HT1080 (cell line): ENCODE measurements around the gene PSMB11. TPM values are rescaled to one million over a fixed set of nuclear protein-coding genes. Genes with fewer than 3 reads are reported as not detected.

Experiments
- DNase-seq: peaks from one replicate; pipeline ENCODE4 v3.0.0-alpha.2; 2015; ENCODE audit warnings: low read depth
- total RNA-seq: library from RNA; depleted of rRNA; stranded (reverse); fragments of >200 nt; shearing (Covaris generic); gene quantifications from 2 replicates; pipeline ENCODE4 v1.2.3, GENCODE V29; 2014; rRNA removed

PSMB11 gene
- total RNA-seq, 1 experiment from 2014 or later: not detected

DNA sequence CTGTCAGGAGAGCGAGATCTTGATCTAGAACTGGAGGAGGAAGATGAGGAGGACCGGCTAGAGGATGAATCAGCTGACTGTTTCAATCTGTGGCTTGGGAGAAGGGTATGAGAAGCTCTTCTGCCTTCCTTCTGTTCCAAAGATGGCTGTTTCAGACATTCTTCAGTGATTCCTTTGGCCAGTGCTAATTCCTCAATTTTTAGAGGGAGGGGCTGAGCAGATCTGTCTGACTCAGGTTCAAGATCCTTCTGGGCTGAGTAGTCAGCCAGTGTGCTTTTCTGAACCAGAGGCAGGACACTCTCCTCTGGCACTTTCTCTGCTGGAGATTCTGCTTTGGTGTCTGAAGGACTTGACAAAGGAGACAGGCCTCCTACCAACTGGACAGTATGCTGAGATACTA is 37.7 kb downstream of the PSMB11 start:
- no peak for DNase-seq

DNA sequence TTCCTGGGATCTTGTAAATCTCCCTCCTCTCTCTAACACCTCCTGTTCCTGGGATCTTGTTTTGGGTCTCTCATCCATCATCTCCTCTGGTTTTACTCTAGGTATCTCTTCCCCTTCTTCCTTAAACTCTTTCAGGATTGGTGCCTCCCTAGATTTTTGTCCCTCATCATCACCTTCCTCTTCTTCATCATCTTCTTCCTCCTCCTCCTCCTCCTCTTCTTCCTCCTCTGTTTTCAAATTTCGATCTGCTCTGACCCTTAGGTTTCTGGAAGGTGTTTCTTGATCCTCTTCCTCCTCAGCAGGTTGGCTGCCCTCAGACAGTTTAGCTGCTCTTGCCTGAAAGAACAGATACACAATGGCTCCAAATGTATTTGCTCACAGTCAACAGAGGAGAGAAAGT is 38.5 kb downstream of the PSMB11 start:
- no peak for DNase-seq

GRCh38 chr14:23085458-23085857 is 43.4 kb downstream of the PSMB11 start:
- no peak for DNase-seq

DNA sequence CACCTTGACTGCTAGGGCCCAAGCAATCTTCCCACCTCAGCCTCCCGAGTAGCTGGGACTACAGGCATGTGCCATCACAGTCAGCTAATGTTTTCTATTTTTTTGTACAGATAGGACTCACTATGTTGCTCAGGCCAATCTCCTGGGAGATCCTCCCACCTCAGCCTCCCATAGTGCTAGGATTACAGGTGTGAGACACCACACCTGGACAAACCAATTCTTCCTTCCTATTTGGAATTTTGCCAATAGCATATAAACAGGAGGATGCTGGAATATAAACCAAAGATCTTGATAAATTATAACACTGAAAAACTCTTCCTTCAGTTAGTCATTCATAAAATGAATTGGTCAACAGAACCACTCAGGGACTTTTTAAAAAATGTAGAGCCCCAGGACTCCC is 44.6 kb downstream of the PSMB11 start:
- DNase-seq: no peak

DNA sequence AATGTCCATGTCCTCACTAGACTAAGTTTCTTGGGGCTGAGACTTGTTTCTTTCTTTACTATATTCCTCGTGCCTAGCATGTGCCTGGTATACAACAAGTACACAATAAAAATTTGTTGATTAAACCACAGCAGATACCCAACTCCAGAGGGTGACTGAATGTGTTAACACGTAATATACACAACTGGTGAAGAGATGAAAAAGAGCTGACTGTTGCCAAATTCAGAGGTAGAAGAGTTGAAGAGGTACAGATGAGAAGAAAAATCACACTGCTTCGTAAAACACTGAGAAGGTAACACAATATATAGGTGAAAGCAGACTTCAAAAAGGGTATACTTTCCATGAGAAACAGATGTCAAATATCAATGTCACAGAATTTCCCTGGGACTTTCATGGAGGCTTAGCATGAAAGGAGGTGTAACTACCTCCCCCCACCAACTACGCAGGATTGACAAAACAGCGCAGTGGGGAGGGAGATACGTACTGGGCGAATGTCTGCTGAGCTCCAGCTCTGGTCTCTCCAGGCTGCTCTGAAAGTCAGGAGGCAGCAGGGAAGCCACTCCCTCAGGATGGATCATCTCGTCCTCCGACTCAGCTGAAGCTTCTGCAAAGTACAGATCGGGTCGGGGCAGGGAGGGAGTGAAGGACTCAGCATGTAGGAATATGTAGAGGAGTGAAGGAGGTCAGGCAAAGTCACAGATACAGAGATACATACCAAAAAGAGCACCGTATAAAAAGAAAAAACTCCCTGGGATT is 47.7 kb downstream of the PSMB11 start:
- no peak for DNase-seq

DNA sequence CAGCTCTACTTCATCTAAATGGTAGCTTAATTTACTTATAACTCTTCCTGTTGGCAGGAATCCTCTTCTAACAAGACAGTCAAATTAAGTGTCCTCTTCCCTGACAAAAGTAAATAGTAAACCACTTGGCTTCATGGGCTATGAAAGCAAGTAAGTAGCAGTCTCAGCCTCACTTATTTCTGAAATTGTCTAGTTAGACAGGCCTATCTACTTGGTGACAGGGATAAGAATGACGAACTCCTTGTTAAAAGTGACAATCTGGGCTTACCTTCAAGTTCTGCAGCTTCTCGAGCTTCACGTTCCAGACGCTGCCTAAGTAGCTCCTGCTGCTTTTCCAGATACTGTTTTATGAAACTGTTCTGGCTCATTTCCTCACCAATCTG is 48.2 kb downstream of the PSMB11 start:
- no peak for DNase-seq

- no peak for DNase-seq
These were observed 49.5 kb downstream of the PSMB11 start for GRCh38 chr14:23091294-23092225.

- DNase-seq: no peak
These were observed 51.1 kb downstream of the PSMB11 start for GRCh38 chr14:23093104-23093503.

- no peak for DNase-seq
These were observed 51.5 kb downstream of the PSMB11 start for GRCh38 chr14:23093526-23093925.

Other genes with a start within 250 kb of the PSMB11 start
- gene SLC7A7, start 226.8 kb upstream of the PSMB11 start, total RNA-seq: 1.1 and 2.0 TPM in 2 replicates
- 106 and 146 TPM in 2 replicates for gene MRPL52, start 212.3 kb upstream of the PSMB11 start, total RNA-seq
- gene MMP14, start 205.6 kb upstream of the PSMB11 start, total RNA-seq: 480 and 530 TPM in 2 replicates
- 65.5 and 86.0 TPM in 2 replicates for gene LRP10, start 170.5 kb upstream of the PSMB11 start, total RNA-seq
- gene REM2, start 159.0 kb upstream of the PSMB11 start, total RNA-seq: not detected in 2 replicates
- gene RBM23, start 123.1 kb upstream of the PSMB11 start, total RNA-seq: 34.0 and 38.1 TPM in 2 replicates
- 127 TPM in 2 replicates for gene PRMT5, start 112.8 kb upstream of the PSMB11 start, total RNA-seq
- 55.6 and 70.9 TPM in 2 replicates for gene HAUS4, start 85.1 kb upstream of the PSMB11 start, total RNA-seq
- gene AJUBA, start 59.7 kb upstream of the PSMB11 start, total RNA-seq: 89.2 and 89.8 TPM in 2 replicates
- gene C14orf93, start 32.1 kb upstream of the PSMB11 start, total RNA-seq: 4.6 and 7.4 TPM in 2 replicates
- gene PSMB5, start 7.3 kb upstream of the PSMB11 start, total RNA-seq: 335 and 366 TPM in 2 replicates
- gene CDH24, start 15.3 kb downstream of the PSMB11 start, total RNA-seq: 15.3 and 18.2 TPM in 2 replicates
- gene ACIN1, start 52.9 kb downstream of the PSMB11 start, total RNA-seq: 78.0 and 89.7 TPM in 2 replicates
- 82.8 and 89.1 TPM in 2 replicates for gene C14orf119, start 53.3 kb downstream of the PSMB11 start, total RNA-seq
- not detected in 2 replicates for gene CIROP, start 62.8 kb downstream of the PSMB11 start, total RNA-seq
- 0.13 TPM in 1 of 2 replicates, not detected in the other for gene CEBPE, start 77.0 kb downstream of the PSMB11 start, total RNA-seq
- gene SLC7A8, start 141.4 kb downstream of the PSMB11 start, total RNA-seq: 0.06 and 0.50 TPM in 2 replicates
- not detected in 2 replicates for gene RNF212B, start 195.7 kb downstream of the PSMB11 start, total RNA-seq
- 2.3 and 3.3 TPM in 2 replicates for gene HOMEZ, start 243.9 kb downstream of the PSMB11 start, total RNA-seq